GF-D8 (cell line): ENCODE data around the gene CDKN2A.
A peak's percentile ranks its signal among the peaks of the same experiment; 100 is the strongest.

Experiments used
- DNase-seq: peaks from one replicate; lab custom pipeline; 2025; lab: John Stamatoyannopoulos, UW

Gene CDKN2A

GRCh38 chr9:22005702-22006606 is 11.8 kb upstream of the CDKN2A start:
- DNase-seq: no peak

GRCh38 chr9:22005021-22005701 is 11.0 kb upstream of the CDKN2A start:
- DNase-seq: no peak

GRCh38 chr9:22002038-22002437 is 7.8 kb upstream of the CDKN2A start:
- DNase-seq: no peak

- no peak for DNase-seq
Observed at GRCh38 chr9:21998026-21998425, 3.8 kb upstream of the CDKN2A start.

GRCh38 chr9:21997480-21997879 is 3.3 kb upstream of the CDKN2A start:
- no peak for DNase-seq

GRCh38 chr9:21996858-21997257 is 2.7 kb upstream of the CDKN2A start:
- no peak for DNase-seq

- DNase-seq: no peak
Observed at GRCh38 chr9:21996438-21996837, 2.2 kb upstream of the CDKN2A start.

- no peak for DNase-seq
Observed at GRCh38 chr9:21995666-21996398, 1.6 kb upstream of the CDKN2A start.

GRCh38 chr9:21995006-21995665 is 944 bp upstream of the CDKN2A start:
- peak; percentile 16 for DNase-seq

GRCh38 chr9:21994556-21995005 is 389 bp upstream of the CDKN2A start, which contains the start of gene CDKN2B-AS1:
TSS of gene CDKN2B-AS1 (plus strand) at chr9:21994791.
- no peak for DNase-seq

- no peak for DNase-seq
Observed at GRCh38 chr9:21993007-21993406, 1.2 kb downstream of the CDKN2A start.

GRCh38 chr9:21991072-21991959 is 2.9 kb downstream of the CDKN2A start:
- DNase-seq: no peak

- no peak for DNase-seq
Observed at GRCh38 chr9:21989440-21990189, 4.6 kb downstream of the CDKN2A start.

- no peak for DNase-seq
Observed at GRCh38 chr9:21988056-21988990, 5.9 kb downstream of the CDKN2A start.

GRCh38 chr9:21985964-21986667 is 8.1 kb downstream of the CDKN2A start:
- DNase-seq: no peak

GRCh38 chr9:21984101-21984500 is 10.1 kb downstream of the CDKN2A start:
- DNase-seq: no peak

GRCh38 chr9:21983561-21983935 is 10.6 kb downstream of the CDKN2A start:
- no peak for DNase-seq

GRCh38 chr9:21982861-21983560 is 11.2 kb downstream of the CDKN2A start:
- no peak for DNase-seq
